Motor neuron (in vitro differentiated cells): Measurements from ENCODE around the gene INKA2. TPM values are rescaled to one million over a fixed set of nuclear protein-coding genes. Genes with fewer than 3 reads are reported as not detected.

Experiments
- total RNA-seq, 8 experiments: library from RNA; unstranded; fragments of 300-600 nt; gene quantifications; 2 replicates each; pipeline versions ENCODE4 v1.2.3 to v1.2.4, GENCODE V29; 2022

Gene INKA2
- total RNA-seq, 8 experiments from 2014 or later = 1.3 to 14.3 (median 4.7) TPM

Other genes with a start within 250 kb of the INKA2 start
- gene ADORA3, start 235.8 kb downstream of the INKA2 start, total RNA-seq = 1 to 10 TPM in 1 of 8 experiments, under 1 TPM in 3, not detected in 4; 0.21 to 1.9 (median 0.29) TPM
- gene TMIGD3, start 235.8 kb downstream of the INKA2 start, total RNA-seq = under 1 TPM in 2 of 8 experiments, not detected in 6; 0.32 to 0.71 TPM
- 10 to 100 TPM; 15.2 to 42.6 (median 26.3) TPM for gene RAP1A, start 119.6 kb downstream of the INKA2 start, total RNA-seq
- 10 to 100 TPM in 7 of 8 experiments, 1 to 10 TPM in 1; 8.6 to 26.1 (median 14.9) TPM for gene DDX20, start 16.5 kb upstream of the INKA2 start, total RNA-seq